IMR-90 (cell line): ENCODE results near the gene FGF4. TPM values are rescaled to one million over a fixed set of nuclear protein-coding genes. Genes with fewer than 3 reads are reported as not detected.

ENCODE experiments used
- ATAC-seq: fragments of 200-7000 bp; cut with Tn5 transposase; 2 replicates; pipeline ENCODE4 v1.9.1; 2020; ENCODE audit warnings: low read depth, mild to moderate bottlenecking, moderate library complexity
- BruUV-seq: library from RNA; stranded (reverse); fragments of 400-500 nt; replicated peaks from 2 replicates; lab custom pipeline; 2021; lab: Mats Ljungman, UMichigan
- CTCF ChIA-PET: fragments of 300-600 bp; formaldehyde crosslinking; extraction: SDS; loops from one replicate; lab custom pipeline; 2021; ENCODE audit warnings: antibody characterized with exemption; lab: Yijun Ruan, JAX
- POLR2A ChIA-PET: fragments of 300-600 bp; sonication (Branson Sonifier 250); formaldehyde crosslinking; loops from one replicate; lab custom pipeline; 2022; ENCODE audit warnings: antibody characterized with exemption; ENCODE audit not compliant: unreplicated experiment; lab: Charles Lee
- DNase-seq: peaks from one replicate; pipeline ENCODE4 v3.0.0; 2013
- H2AFZ ChIP-seq: replicated peaks from 2 replicates; pipeline ENCODE3; 2013; ENCODE audit warnings: low read length, mild to moderate bottlenecking; ENCODE audit not compliant: poor library complexity
- H2AK5ac ChIP-seq: 2 replicates; pipeline ENCODE4 v1.6.1; 2013; ENCODE audit warnings: low read depth, low read length, inconsistent platforms
- H2AK9ac ChIP-seq: replicated peaks from 2 replicates; pipeline ENCODE3; 2013; ENCODE audit warnings: mild to moderate bottlenecking, low read depth, low read length, moderate library complexity; ENCODE audit not compliant: poor library complexity
- H2BK120ac ChIP-seq: 2 replicates; pipeline ENCODE4 v1.6.1; 2013; ENCODE audit warnings: low read depth, low read length, inconsistent platforms
- H2BK15ac ChIP-seq: 3 replicates; pipeline ENCODE4 v1.6.1; 2013; ENCODE audit warnings: low read depth, low read length, inconsistent platforms
- H2BK20ac ChIP-seq: 2 replicates; pipeline ENCODE4 v1.6.1; 2013; ENCODE audit warnings: low read depth, mild to moderate bottlenecking, inconsistent platforms, low read length, moderate library complexity
- H2BK5ac ChIP-seq: 2 replicates; pipeline ENCODE4 v1.6.1; 2013; ENCODE audit warnings: mild to moderate bottlenecking, low read depth, low read length, inconsistent platforms; ENCODE audit not compliant: poor library complexity, severe bottlenecking
- H3K14ac ChIP-seq: replicated peaks from 2 replicates; pipeline ENCODE4 v1.6.1; 2013; ENCODE audit warnings: low read depth, low read length, inconsistent platforms
- H3K18ac ChIP-seq: 2 replicates; pipeline ENCODE4 v1.6.1; 2013; ENCODE audit warnings: low read depth, low read length, control low read depth
- H3K23ac ChIP-seq: 2 replicates; pipeline ENCODE4 v1.6.1; 2013; ENCODE audit warnings: low read depth, low read length, inconsistent platforms
- H3K27ac ChIP-seq: 2 replicates; pipeline ENCODE4 v1.5.1; 2013; ENCODE audit warnings: mild to moderate bottlenecking, control low read depth, low read length; ENCODE audit not compliant: insufficient read depth
- H3K27me3 ChIP-seq: 2 replicates; pipeline ENCODE4 v1.6.1; 2013; ENCODE audit warnings: low read length; ENCODE audit not compliant: control insufficient read depth, insufficient read depth
- H3K36me3 ChIP-seq: 2 replicates; pipeline ENCODE4 v1.6.1; 2013; ENCODE audit warnings: low read length, mixed read lengths; ENCODE audit not compliant: control insufficient read depth, insufficient read depth
- H3K4ac ChIP-seq: 2 replicates; pipeline ENCODE4 v1.6.1; 2013; ENCODE audit warnings: low read depth, low read length, inconsistent platforms
- H3K4me1 ChIP-seq: 2 replicates; pipeline ENCODE4 v1.6.1; 2013; ENCODE audit warnings: low read length, mixed read lengths; ENCODE audit not compliant: control insufficient read depth, insufficient read depth
- H3K4me2 ChIP-seq: 2 replicates; pipeline ENCODE4 v1.6.1; 2013; ENCODE audit warnings: low read depth, mild to moderate bottlenecking, control low read depth, low read length, moderate library complexity
- H3K4me3 ChIP-seq: 2 replicates; pipeline ENCODE4 v1.5.1; 2013; ENCODE audit warnings: low read depth, mild to moderate bottlenecking, control low read depth, low read length, moderate library complexity; ENCODE audit not compliant: insufficient read depth
- H3K56ac ChIP-seq: 2 replicates; pipeline ENCODE4 v1.6.1; 2013; ENCODE audit warnings: low read length, inconsistent platforms; ENCODE audit not compliant: insufficient read depth; ENCODE audit errors: extremely low read depth
- H3K79me1 ChIP-seq, 2 experiments: 2 replicates each; pipeline ENCODE4 v1.6.1; 2013; ENCODE audit warnings: low read length in 2 of 2, inconsistent platforms in 1 of 2, low read depth in 1 of 2
- H3K9ac ChIP-seq: 2 replicates; pipeline ENCODE4 v1.6.1; 2013; ENCODE audit warnings: low read depth, low read length, control low read depth
- H3K9me1 ChIP-seq: 2 replicates; pipeline ENCODE4 v1.6.1; 2013; ENCODE audit warnings: low read length, inconsistent platforms; ENCODE audit not compliant: insufficient read depth
- H3K9me3 ChIP-seq: 2 replicates; pipeline ENCODE4 v1.6.1; 2013; ENCODE audit warnings: low read length; ENCODE audit not compliant: control insufficient read depth, insufficient read depth
- H4K20me1 ChIP-seq: 2 replicates; pipeline ENCODE4 v1.6.1; 2013; ENCODE audit warnings: low read length, inconsistent platforms; ENCODE audit not compliant: insufficient read depth
- H4K5ac ChIP-seq: 2 replicates; pipeline ENCODE4 v1.6.1; 2013; ENCODE audit warnings: mild to moderate bottlenecking, low read depth, low read length, control low read depth
- H4K8ac ChIP-seq, 2 experiments: 2 replicates each; pipeline ENCODE4 v1.6.1; 2013; ENCODE audit warnings: low read depth in 2 of 2, low read length in 2 of 2, control low read depth in 1 of 2, inconsistent platforms in 1 of 2
- H4K91ac ChIP-seq: 2 replicates; pipeline ENCODE4 v1.6.1; 2013; ENCODE audit warnings: low read depth, low read length, inconsistent platforms; ENCODE audit not compliant: insufficient read depth
- CEBPB ChIP-seq: IDR thresholded peaks from 2 replicates; pipeline ENCODE4 v1.6.1; 2012; ENCODE audit warnings: low read depth, low read length, improper control_type of control experiment
- CHD1 ChIP-seq: IDR thresholded peaks from 2 replicates; pipeline ENCODE4 v1.6.1; 2012; ENCODE audit warnings: low read depth, low read length, improper control_type of control experiment
- FOS ChIP-seq: fragments of 150-350 bp; IDR thresholded peaks from 2 replicates; pipeline ENCODE4 v1.6.1; 2016; ENCODE audit warnings: low read depth, low read length
- MAFK ChIP-seq: IDR thresholded peaks from 2 replicates; pipeline ENCODE4 v1.6.1; 2012; ENCODE audit warnings: low read depth, low read length, improper control_type of control experiment
- MXI1 ChIP-seq: IDR thresholded peaks from 2 replicates; pipeline ENCODE4 v1.6.1; 2012; ENCODE audit warnings: low read depth, mild to moderate bottlenecking, low read length, moderate library complexity, borderline replicate concordance
- NFE2L2 ChIP-seq: fragments of 150-350 bp; IDR thresholded peaks from 2 replicates; pipeline ENCODE4 v1.6.1; 2016; ENCODE audit warnings: low read depth, mild to moderate bottlenecking, low read length
- RAD21 ChIP-seq: IDR thresholded peaks from 2 replicates; pipeline ENCODE4 v1.6.1; 2012; ENCODE audit warnings: low read length, improper control_type of control experiment
- RCOR1 ChIP-seq: IDR thresholded peaks from 2 replicates; pipeline ENCODE4 v1.6.1; 2012; ENCODE audit warnings: mild to moderate bottlenecking, low read length, improper control_type of control experiment; ENCODE audit not compliant: insufficient replicate concordance
- RFX5 ChIP-seq: IDR thresholded peaks from 2 replicates; pipeline ENCODE4 v1.8.0; 2012; ENCODE audit warnings: low read depth, mild to moderate bottlenecking, low read length, moderate library complexity
- WGBS, 2 experiments: methylation state at CpG; one replicate each; pipeline versions ENCODE4 v1.1.5 to v1.1.7; 2013; ENCODE audit warnings: missing lambda C conversion rate in 2 of 2; ENCODE audit not compliant: insufficient read length in 1 of 2; ENCODE audit errors: extremely low coverage in 2 of 2; 5-methylcytosine and 5-hydroxymethylcytosine counted together
- dilution Hi-C: fragments of 300-500 bp; cut with HindIII; formaldehyde crosslinking; loops from one replicate; pipeline ENCODE4 v1.14.3; 2018; ENCODE audit warnings: low sequenced_read_pairs; ENCODE audit not compliant: unreplicated experiment
- in situ Hi-C: fragments of 300-500 bp; cut with MboI; formaldehyde crosslinking; loops from 3 replicates; pipeline ENCODE4 v1.14.3; 2019; ENCODE audit warnings: low sequenced_read_pairs, inconsistent platforms, mixed read lengths
- intact Hi-C: fragments of 100-400 bp; cut with micrococcal nuclease; formaldehyde crosslinking; loops from 2 replicates; pipeline ENCODE4 v1.10.0; 2022
- polyA plus RNA-seq, 3 experiments: library from polyadenylated mRNA; depleted of rRNA; stranded (reverse); fragments of >200 nt; gene quantifications; 2 replicates each; pipeline ENCODE4 v1.2.3, GENCODE V29; 2012; ENCODE audit warnings: low replicate concordance in 1 of 3
- total RNA-seq: library from RNA; depleted of rRNA; stranded (reverse); fragments of >200 nt; gene quantifications from 2 replicates; pipeline ENCODE4 v1.2.3, GENCODE V29; 2012
- TF ChIP-seq, protein P1 (sequence below): fragments of 150-350 bp; IDR thresholded peaks from 2 replicates; pipeline ENCODE4 v1.6.1; 2017; ENCODE audit warnings: mild to moderate bottlenecking, antibody characterized with exemption, low read length, low read depth
- TF ChIP-seq, protein P2 (sequence below): conservative IDR thresholded peaks from 2 replicates; pipeline ENCODE4 v1.5.1; 2012; ENCODE audit warnings: mild to moderate bottlenecking, low read depth, low read length, improper control_type of control experiment
- TF ChIP-seq, protein P3 (sequence below): fragments of 150-350 bp; IDR thresholded peaks from 2 replicates; pipeline ENCODE4 v1.6.1; 2016; ENCODE audit warnings: low read depth, mild to moderate bottlenecking, low read length, moderate library complexity, borderline replicate concordance

FGF4 gene
- total and polyA plus RNA-seq, 2 of the 4 experiments (the other 2 are of a cell fraction): not detected

DNA sequence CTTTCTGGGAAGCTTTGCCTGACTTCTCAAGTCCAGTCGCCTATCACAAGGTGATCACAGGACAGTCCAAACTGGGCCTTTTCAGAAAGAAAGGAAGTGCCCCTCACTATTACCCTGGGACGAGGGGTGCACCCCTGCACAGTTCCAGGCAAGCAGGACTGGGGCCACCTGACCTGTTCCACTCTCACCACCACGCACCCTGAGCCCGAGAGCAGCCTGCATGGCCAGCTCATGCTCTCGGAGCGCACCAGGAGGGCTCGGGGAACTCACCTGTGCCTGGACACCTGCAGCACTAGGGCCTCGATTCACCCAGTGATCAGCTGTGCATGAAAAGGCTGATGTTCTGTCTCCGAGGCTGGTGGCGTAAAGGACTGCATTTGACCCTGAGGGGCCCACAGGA, 12.8 kb upstream of the FGF4 start:
- Histone ChIP-seq H2AK9ac (no peak overlapping the region), H3K14ac (no peak overlapping the region), H4K20me1 (no peaks in the 10 kb centered on the region), H2BK120ac (no peak overlapping the region), H3K23ac (no peak overlapping the region), H3K18ac (no peak overlapping the region), H3K27me3 (peaks cover 50% of the 10 kb centered on the region), H3K4me2 (no peak overlapping the region), H3K9ac (no peak overlapping the region), H4K8ac (no peak overlapping the region), H3K56ac (no peak overlapping the region), H3K36me3 (no peaks in the 10 kb centered on the region), H2AK5ac (no peak overlapping the region), H2BK15ac (no peak overlapping the region), H3K79me1 (no peaks in the 10 kb centered on the region), H3K9me1 (no peaks in the 10 kb centered on the region), H3K9me3 (no peaks in the 10 kb centered on the region), H3K4ac (no peak overlapping the region), H2BK5ac (no peak overlapping the region), H3K4me3 (no peak overlapping the region), H3K27ac (no peak overlapping the region), H4K91ac (no peak overlapping the region), H3K4me1 (peaks cover 2% of the 10 kb centered on the region; the same call in 1 of the 2 replicates), H2AFZ (no peak overlapping the region), H4K5ac (no peak overlapping the region), H2BK20ac (no peak overlapping the region)
- BruUV-seq: no TSS peak
- intact Hi-C loops (no loop called here), in situ Hi-C loops (no loop called here), dilution Hi-C loops (no loop called here)
- TF ChIP-seq, protein P1, sequence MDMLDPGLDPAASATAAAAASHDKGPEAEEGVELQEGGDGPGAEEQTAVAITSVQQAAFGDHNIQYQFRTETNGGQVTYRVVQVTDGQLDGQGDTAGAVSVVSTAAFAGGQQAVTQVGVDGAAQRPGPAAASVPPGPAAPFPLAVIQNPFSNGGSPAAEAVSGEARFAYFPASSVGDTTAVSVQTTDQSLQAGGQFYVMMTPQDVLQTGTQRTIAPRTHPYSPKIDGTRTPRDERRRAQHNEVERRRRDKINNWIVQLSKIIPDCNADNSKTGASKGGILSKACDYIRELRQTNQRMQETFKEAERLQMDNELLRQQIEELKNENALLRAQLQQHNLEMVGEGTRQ: no peak
- TF ChIP-seq RAD21 (no peak), RCOR1 (no peak), CHD1 (no peak), NFE2L2 (no peak), RFX5 (no peak), MXI1 (no peak), FOS (no peak), MAFK (no peak), CEBPB (no peak)
- TF ChIP-seq, protein P2, sequence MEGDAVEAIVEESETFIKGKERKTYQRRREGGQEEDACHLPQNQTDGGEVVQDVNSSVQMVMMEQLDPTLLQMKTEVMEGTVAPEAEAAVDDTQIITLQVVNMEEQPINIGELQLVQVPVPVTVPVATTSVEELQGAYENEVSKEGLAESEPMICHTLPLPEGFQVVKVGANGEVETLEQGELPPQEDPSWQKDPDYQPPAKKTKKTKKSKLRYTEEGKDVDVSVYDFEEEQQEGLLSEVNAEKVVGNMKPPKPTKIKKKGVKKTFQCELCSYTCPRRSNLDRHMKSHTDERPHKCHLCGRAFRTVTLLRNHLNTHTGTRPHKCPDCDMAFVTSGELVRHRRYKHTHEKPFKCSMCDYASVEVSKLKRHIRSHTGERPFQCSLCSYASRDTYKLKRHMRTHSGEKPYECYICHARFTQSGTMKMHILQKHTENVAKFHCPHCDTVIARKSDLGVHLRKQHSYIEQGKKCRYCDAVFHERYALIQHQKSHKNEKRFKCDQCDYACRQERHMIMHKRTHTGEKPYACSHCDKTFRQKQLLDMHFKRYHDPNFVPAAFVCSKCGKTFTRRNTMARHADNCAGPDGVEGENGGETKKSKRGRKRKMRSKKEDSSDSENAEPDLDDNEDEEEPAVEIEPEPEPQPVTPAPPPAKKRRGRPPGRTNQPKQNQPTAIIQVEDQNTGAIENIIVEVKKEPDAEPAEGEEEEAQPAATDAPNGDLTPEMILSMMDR: no peak
- TF ChIP-seq, protein P3, sequence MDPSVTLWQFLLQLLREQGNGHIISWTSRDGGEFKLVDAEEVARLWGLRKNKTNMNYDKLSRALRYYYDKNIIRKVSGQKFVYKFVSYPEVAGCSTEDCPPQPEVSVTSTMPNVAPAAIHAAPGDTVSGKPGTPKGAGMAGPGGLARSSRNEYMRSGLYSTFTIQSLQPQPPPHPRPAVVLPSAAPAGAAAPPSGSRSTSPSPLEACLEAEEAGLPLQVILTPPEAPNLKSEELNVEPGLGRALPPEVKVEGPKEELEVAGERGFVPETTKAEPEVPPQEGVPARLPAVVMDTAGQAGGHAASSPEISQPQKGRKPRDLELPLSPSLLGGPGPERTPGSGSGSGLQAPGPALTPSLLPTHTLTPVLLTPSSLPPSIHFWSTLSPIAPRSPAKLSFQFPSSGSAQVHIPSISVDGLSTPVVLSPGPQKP: no peak
- DNase-seq: no peak
- ChIA-PET CTCF (no interaction called here), POLR2A (no interaction called here)
- no peak for ATAC-seq
- WGBS, 2 experiments: 67% methylated on average over 8 of the region's 10 CpGs; no CpG with 5 or more reads in 1 of the 2 experiments
